A204.1 (cell line): Measurements from ENCODE around the gene GARIN6.
"Not testable (repeated sequence)": the region's sequence is repeated elsewhere in the genome, so short reads cannot be mapped to it uniquely, and the experiment has no call there.

Experiments used
- FAIRE-seq: peaks from 2 replicates; lab custom pipeline; 2012; peaks lifted over from hg19 to GRCh38; lab: Jason Lieb, UNC

The GARIN6 gene

GRCh38 chr12:99647453-99647852 is at the start of gene GARIN6:
GARIN6 (plus strand) TSS chr12:99647753; CDS start chr12:99648175, 422 bp downstream.
- no peak for FAIRE-seq

GRCh38 chr12:99598785-99599184 is 48.8 kb upstream of the GARIN6 start:
- no peak for FAIRE-seq

GRCh38 chr12:99600388-99600787 is 47.2 kb upstream of the GARIN6 start:
- no peak for FAIRE-seq

- FAIRE-seq = no peak
Observed at GRCh38 chr12:99609455-99610181, 37.9 kb upstream of the GARIN6 start.

GRCh38 chr12:99611117-99611516 is 36.4 kb upstream of the GARIN6 start:
- FAIRE-seq = no peak

GRCh38 chr12:99611599-99611998 is 36.0 kb upstream of the GARIN6 start:
- FAIRE-seq = no peak

GRCh38 chr12:99618657-99619056 is 28.9 kb upstream of the GARIN6 start:
- no peak for FAIRE-seq

GRCh38 chr12:99619389-99620158 is 28.0 kb upstream of the GARIN6 start:
- FAIRE-seq = no peak

- FAIRE-seq = no peak
Observed at GRCh38 chr12:99620159-99620479, 27.4 kb upstream of the GARIN6 start.

GRCh38 chr12:99624591-99624990 is 23.0 kb upstream of the GARIN6 start:
- FAIRE-seq = not testable (repeated sequence)

- FAIRE-seq = no peak
Observed at GRCh38 chr12:99627459-99627858, 20.1 kb upstream of the GARIN6 start.

- FAIRE-seq = no peak
Observed at GRCh38 chr12:99644629-99645028, 2.9 kb upstream of the GARIN6 start.

GRCh38 chr12:99648183-99648582 is 630 bp downstream of the GARIN6 start:
- no peak for FAIRE-seq

- no peak for FAIRE-seq
Observed at GRCh38 chr12:99649551-99649950, 2.0 kb downstream of the GARIN6 start.

- peak; percentile 90 for FAIRE-seq
Observed at GRCh38 chr12:99658671-99659349, 11.3 kb downstream of the GARIN6 start.

- FAIRE-seq = no peak
Observed at GRCh38 chr12:99670635-99671034, 23.1 kb downstream of the GARIN6 start.

- FAIRE-seq = no peak
Observed at GRCh38 chr12:99680276-99680675, 32.7 kb downstream of the GARIN6 start.

GRCh38 chr12:99686142-99686541 is 38.6 kb downstream of the GARIN6 start:
- no peak for FAIRE-seq

GRCh38 chr12:99695050-99695449 is 47.5 kb downstream of the GARIN6 start:
- no peak for FAIRE-seq
